ENCODE measurements around the gene SNX10.

Gene SNX10

GRCh38 chr7:26409661-26410547 lies 118.2 kb downstream of the SNX10 start:
- no peak for DNase-seq

GRCh38 chr7:26413007-26413691 lies 121.5 kb downstream of the SNX10 start:
- no peak for DNase-seq

- DNase-seq, result no peak
These were observed 124.3 kb downstream of the SNX10 start for GRCh38 chr7:26416004-26416403.

DNA sequence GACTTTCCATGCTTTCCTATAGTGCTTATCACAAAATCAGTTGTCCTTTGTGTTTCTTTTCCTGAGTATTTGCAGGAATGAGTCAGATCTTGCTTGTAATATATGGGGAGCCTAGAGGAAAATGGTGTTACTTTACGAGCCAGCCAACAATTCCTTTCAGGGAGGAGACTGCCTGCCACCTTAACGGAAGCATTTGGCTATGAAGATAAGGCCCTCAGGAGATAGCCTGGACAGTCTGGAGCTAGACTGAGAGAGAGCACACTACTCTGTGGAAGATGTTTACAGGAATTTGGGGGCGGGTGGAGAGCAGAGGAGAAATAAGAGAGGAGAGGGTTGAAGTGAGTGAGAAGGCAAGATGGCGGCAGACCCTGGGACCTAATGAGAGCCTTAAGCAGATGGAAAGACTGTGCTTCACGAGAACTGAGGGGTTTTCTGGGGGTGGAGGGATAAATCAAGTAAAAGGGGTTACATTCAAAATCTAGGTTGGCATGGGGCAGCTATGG lies 126.3 kb downstream of the SNX10 start:
- no peak for DNase-seq

GRCh38 chr7:26419198-26419597 lies 127.5 kb downstream of the SNX10 start:
- no peak for DNase-seq

- DNase-seq, result no peak
These were observed 128.9 kb downstream of the SNX10 start for GRCh38 chr7:26420422-26421019.

DNA sequence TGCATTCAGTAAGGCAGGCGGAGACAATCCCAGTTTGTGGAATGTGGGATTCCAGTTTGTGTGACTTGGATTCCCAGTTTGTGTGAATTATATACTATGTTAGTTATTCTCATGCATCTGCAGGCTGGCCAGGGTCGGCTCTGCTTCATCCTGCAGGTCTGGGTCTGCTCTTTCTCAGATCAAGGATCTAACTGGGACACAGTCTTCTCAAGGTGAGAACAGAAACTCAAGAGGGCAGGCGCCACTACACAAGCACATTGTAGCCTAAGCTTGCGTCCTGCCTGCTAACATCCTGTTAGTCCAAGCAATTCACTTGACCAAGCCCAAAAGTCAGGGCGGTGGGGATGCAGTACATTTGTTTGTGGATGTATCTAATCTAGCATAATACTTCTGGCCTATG lies 131.1 kb downstream of the SNX10 start:
- DNase-seq, result no peak

DNA sequence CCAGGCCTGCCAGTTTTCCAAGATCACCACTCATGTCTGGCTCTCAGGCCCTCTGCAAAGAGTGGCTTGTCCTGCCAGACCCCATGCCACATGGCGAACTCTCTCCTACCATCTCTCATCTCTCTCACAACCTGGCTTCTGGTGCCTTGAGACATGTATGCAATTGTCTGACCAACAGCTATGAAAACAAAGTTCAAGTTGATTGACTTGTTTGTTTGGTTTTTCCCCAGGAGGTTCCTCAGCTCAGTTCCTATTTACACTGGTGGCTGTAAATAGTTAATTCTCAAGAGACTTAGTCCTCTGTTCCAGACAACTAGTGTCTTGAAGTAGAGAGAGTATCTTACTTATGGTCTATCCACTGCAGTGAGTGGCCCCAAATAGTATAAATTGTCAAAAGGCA lies 131.8 kb downstream of the SNX10 start:
- no peak for DNase-seq
